Measurements from ENCODE around the gene ATOSB. TPM values are rescaled to one million over a fixed set of nuclear protein-coding genes. Genes with fewer than 3 reads are reported as not detected.

The ATOSB gene
- total RNA-seq, 4 donors from 2014 or later = 13.0 to 28.9 (median 24.2) TPM

DNA sequence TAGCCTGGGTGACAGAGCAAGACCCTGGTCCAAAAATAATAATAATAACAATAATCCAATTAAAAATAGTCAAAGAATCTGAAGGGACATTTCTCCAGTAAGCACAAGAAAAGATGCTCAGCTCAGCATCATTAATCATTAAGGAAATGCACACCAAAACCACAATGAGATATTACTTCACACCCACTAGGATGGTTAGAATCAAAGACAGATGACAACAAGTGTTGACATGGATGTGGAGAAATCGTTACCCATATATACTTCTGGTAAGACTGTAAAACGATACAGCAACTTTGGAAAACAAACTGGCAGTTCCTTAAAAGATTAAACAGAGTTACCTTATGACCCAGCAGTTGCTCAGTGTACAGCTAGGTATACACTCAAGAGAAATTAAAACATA, 30.6 kb downstream of the ATOSB start:
- Histone ChIP-seq H3K27me3 (no peaks in the 10 kb centered on the region), H3K36me3 (peaks cover 0 to 28% of the 10 kb centered on the region in 2 donors), H3K4me1 (peaks cover 0 to 6% of the 10 kb centered on the region in 2 donors), H3K4me3 (no peak overlapping the region), H3K9me3 (no peaks in the 10 kb centered on the region), H3K27ac (no peak overlapping the region)
- in situ Hi-C loops (cut with MboI; ENCODE audit: low sequenced_read_pairs in 4 of 4) (loop anchor here in 1 of 4 donors (25.0 kb wide), 1 partner anchor 423 kb away; the partner anchor contains the start of genes CCL27 and IL11RA), intact Hi-C loops (cut with DNase I; ENCODE audit: low total_unique reads) (no loop called here)
- DNase-seq = no peak
- TF ChIP-seq, protein P1, sequence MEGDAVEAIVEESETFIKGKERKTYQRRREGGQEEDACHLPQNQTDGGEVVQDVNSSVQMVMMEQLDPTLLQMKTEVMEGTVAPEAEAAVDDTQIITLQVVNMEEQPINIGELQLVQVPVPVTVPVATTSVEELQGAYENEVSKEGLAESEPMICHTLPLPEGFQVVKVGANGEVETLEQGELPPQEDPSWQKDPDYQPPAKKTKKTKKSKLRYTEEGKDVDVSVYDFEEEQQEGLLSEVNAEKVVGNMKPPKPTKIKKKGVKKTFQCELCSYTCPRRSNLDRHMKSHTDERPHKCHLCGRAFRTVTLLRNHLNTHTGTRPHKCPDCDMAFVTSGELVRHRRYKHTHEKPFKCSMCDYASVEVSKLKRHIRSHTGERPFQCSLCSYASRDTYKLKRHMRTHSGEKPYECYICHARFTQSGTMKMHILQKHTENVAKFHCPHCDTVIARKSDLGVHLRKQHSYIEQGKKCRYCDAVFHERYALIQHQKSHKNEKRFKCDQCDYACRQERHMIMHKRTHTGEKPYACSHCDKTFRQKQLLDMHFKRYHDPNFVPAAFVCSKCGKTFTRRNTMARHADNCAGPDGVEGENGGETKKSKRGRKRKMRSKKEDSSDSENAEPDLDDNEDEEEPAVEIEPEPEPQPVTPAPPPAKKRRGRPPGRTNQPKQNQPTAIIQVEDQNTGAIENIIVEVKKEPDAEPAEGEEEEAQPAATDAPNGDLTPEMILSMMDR (IDR thresholded peaks at IDR 0.05 in 4 of 5, conservative IDR thresholded peaks at IDR 0.05 in 1 of 5) = no peak
- no peak for TF ChIP-seq POLR2A (IDR thresholded peaks at IDR 0.05)
- no peak for ATAC-seq

DNA sequence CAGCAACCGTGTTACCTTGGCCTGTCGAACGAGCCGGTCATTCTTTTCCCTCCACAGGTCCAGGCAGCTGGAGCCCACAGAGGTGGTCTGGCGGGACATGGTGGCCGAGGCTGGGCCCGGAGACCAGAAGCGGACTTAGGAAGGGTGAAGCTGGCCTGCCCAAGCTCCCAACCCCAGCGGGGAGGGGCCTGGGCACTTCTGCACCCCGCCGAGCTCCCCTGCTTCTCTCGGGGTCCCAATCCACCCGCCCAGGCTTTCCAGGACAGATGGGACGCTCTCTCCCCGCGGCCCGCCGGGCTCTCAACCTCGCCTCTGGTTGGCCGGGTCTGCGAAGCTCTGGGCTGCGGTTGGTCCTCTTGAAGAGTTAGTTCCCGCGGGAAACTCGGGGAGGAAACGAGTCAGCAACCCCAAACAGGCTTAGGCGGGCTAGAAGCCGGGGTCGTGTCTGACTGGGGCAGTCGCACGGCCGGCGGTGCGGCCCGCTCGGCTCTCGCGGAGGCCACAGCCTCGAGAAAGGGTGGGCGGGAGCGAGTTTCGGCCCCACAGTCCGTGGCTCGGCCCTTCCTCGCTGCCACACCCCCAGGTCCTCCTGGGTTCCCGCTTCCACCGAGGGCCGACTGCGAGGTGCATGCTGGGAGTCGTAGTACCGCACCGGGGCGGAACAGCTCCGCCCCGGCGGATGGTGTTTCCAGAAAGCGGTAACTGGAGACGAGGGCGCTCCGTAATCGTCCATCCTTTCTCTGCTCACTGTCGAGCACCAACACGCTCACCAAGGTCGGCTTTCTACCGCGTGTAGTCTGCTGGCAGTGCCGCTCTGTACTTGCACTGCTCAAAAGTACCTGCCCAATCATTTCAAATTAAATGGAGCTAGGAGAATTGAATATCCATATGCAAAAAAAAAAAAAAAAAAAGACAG, 36.0 kb downstream of the ATOSB start, which contains the start of gene FANCG:
FANCG (minus strand) TSS at position 517 of the 916 bp plus-strand sequence; CDS start at position 99, 418 bp downstream.
- TF ChIP-seq POLR2A (IDR thresholded peaks at IDR 0.05) = peak; percentile 29 to 39
- TF ChIP-seq, protein P1 (IDR thresholded peaks at IDR 0.05 in 4 of 5, conservative IDR thresholded peaks at IDR 0.05 in 1 of 5) = no peak
- no peaks in the 10 kb centered on the region for H3K36me3 ChIP-seq
- intact Hi-C loops (cut with DNase I; ENCODE audit: low total_unique reads) = no loop called here
- H3K9me3 ChIP-seq = no peaks in the 10 kb centered on the region
- H3K4me3 ChIP-seq = peak within 1 kb of the TSS; percentile 76 to 95 (median 88)
- in situ Hi-C loops (cut with MboI; ENCODE audit: low sequenced_read_pairs in 4 of 4) = loop anchor here in 1 of 4 donors (25.0 kb wide), 1 partner anchor 417 kb away; the partner anchor contains the start of genes CCL27 and IL11RA
- DNase-seq = peak; percentile 86
- peaks cover 7 to 15% of the 10 kb centered on the region in 2 donors for H3K4me1 ChIP-seq
- H3K27ac ChIP-seq = peak within 1 kb of the TSS; percentile 73 to 84 (median 79)
- ATAC-seq = peak; percentile 94 to 97
- H3K27me3 ChIP-seq = no peaks in the 10 kb centered on the region

DNA sequence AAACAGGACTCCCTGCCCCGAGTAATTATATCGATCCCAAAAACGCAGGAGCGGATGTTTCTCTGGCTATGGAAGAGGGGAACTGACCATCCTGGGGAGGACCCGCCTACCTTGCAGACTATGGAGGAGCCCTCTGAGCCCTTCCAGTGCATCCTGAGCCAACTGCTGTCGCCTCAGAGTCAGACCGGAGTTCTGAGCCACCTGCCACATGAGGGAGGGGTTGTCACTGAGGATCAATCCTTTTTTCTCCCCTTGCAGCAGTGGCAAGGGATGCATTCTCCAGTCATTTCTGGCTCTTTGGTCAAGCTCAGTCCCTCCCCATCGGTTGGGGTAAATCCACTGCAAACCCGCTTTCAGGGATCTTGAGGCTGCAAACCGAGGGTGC, 36.6 kb downstream of the ATOSB start:
- in situ Hi-C loops (cut with MboI; ENCODE audit: low sequenced_read_pairs in 4 of 4) (loop anchor here in 1 of 4 donors (25.0 kb wide), 1 partner anchor 417 kb away; the partner anchor contains the start of genes CCL27 and IL11RA), intact Hi-C loops (cut with DNase I; ENCODE audit: low total_unique reads) (no loop called here)
- no peak for ATAC-seq
- Histone ChIP-seq H3K4me3 (peak overlapping the region; percentile 76 to 95 (median 88)), H3K4me1 (peaks cover 7 to 15% of the 10 kb centered on the region in 2 donors), H3K9me3 (no peaks in the 10 kb centered on the region), H3K27me3 (no peaks in the 10 kb centered on the region), H3K36me3 (no peaks in the 10 kb centered on the region), H3K27ac (peak overlapping the region; percentile 73 to 84 (median 79))
- TF ChIP-seq POLR2A (IDR thresholded peaks at IDR 0.05) = no peak
- TF ChIP-seq, protein P1 (IDR thresholded peaks at IDR 0.05 in 4 of 5, conservative IDR thresholded peaks at IDR 0.05 in 1 of 5) = no peak
- DNase-seq = no peak

DNA sequence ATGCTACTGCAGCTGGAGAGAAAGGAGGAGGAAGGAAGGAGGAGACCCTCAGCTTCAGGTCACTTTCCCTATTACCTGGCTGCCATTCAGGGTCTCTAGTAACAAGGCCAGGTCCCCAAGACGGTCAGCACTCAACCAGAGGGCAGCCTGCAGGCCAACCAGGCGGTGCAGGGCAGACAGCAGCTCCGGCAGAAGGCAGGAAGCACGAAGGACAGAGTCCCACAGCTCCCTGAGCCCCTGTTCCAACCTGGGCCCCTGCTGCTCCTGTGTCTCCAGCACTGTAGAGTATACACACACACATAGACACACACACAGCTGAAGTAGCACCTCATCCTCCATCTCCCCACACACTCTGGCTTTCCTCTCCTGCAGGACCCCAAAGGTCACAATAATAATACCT, 37.6 kb downstream of the ATOSB start:
- no peak for ATAC-seq
- no peak for TF ChIP-seq POLR2A (IDR thresholded peaks at IDR 0.05)
- TF ChIP-seq, protein P1 (IDR thresholded peaks at IDR 0.05 in 4 of 5, conservative IDR thresholded peaks at IDR 0.05 in 1 of 5) = no peak
- Histone ChIP-seq H3K4me3 (no peak overlapping the region), H3K36me3 (no peaks in the 10 kb centered on the region), H3K9me3 (no peaks in the 10 kb centered on the region), H3K27me3 (no peaks in the 10 kb centered on the region), H3K4me1 (peaks cover 8 to 15% of the 10 kb centered on the region in 2 donors), H3K27ac (no peak overlapping the region)
- intact Hi-C loops (cut with DNase I; ENCODE audit: low total_unique reads) (no loop called here), in situ Hi-C loops (cut with MboI; ENCODE audit: low sequenced_read_pairs in 4 of 4) (loop anchor here in 1 of 4 donors (25.0 kb wide), 1 partner anchor 416 kb away; the partner anchor contains the start of genes CCL27 and IL11RA)
- no peak for DNase-seq

Measured in gastrocnemius medialis (tissue), 4 donors.